GM23338 (cell line): ENCODE measurements around the gene MED13.

ENCODE experiments used
- CTCF ChIP-seq, 2 experiments: fragments of 200-600 bp in 1 of 2; sonication (generic) in 1 of 2; conservative IDR thresholded peaks; 2 replicates each; pipeline versions ENCODE4 v1.5.1 to v1.6.1; 2016 to 2017; ENCODE audit warnings: antibody characterized with exemption in 2 of 2, low read depth in 2 of 2, mild to moderate bottlenecking in 2 of 2, moderate library complexity in 1 of 2
- EZH2 ChIP-seq: fragments of 200-600 bp; sonication (generic); IDR thresholded peaks from one replicate; pipeline ENCODE4 v1.8.0; 2017; ENCODE audit warnings: antibody characterized with exemption, mild to moderate bottlenecking, low read depth; ENCODE audit not compliant: unreplicated experiment
- REST ChIP-seq: IDR thresholded peaks from one replicate; pipeline ENCODE4 v1.6.1; 2018; ENCODE audit warnings: antibody characterized with exemption; ENCODE audit not compliant: unreplicated experiment

GRCh38 chr17:61997664-61998063 is 67.4 kb downstream of the MED13 start:
- no peak for TF ChIP-seq REST
- no peak for TF ChIP-seq CTCF (conservative IDR thresholded peaks at IDR 0.05; ENCODE audit: low read depth in 2 of 2)
- no peak for TF ChIP-seq EZH2
